ENCODE data around the gene MRPS10.

Gene MRPS10

GRCh38 chr6:42217519-42218367 lies at the start of gene MRPS10:
Gene MRPS10 (minus strand): TSS chr6:42217861. CDS start chr6:42217849, 12 bp downstream.
- in situ Hi-C loops (cut with HindIII; ENCODE audit: low pct_unique_long_range_greater_than_20kb, low sequenced_read_pairs) = no loop called here
- peak; percentile 55 to 99 for DNase-seq (ENCODE audit: low read depth in 1 of 2, low spot score in 1 of 2)
- TF ChIP-seq JUND (IDR thresholded peaks at IDR 0.05; ENCODE audit: low read depth) = no peak

- DNase-seq (ENCODE audit: low read depth in 1 of 2, low spot score in 1 of 2) = no peak
- in situ Hi-C loops (cut with HindIII; ENCODE audit: low pct_unique_long_range_greater_than_20kb, low sequenced_read_pairs) = no loop called here
- TF ChIP-seq JUND (IDR thresholded peaks at IDR 0.05; ENCODE audit: low read depth) = no peak
Measured at GRCh38 chr6:42266538-42266937, 48.9 kb upstream of the MRPS10 start.

- DNase-seq (ENCODE audit: low read depth in 1 of 2, low spot score in 1 of 2) = no peak
- no peak for TF ChIP-seq JUND (IDR thresholded peaks at IDR 0.05; ENCODE audit: low read depth)
- in situ Hi-C loops (cut with HindIII; ENCODE audit: low pct_unique_long_range_greater_than_20kb, low sequenced_read_pairs) = no loop called here
Measured at GRCh38 chr6:42264852-42265390, 47.3 kb upstream of the MRPS10 start.

- in situ Hi-C loops (cut with HindIII; ENCODE audit: low pct_unique_long_range_greater_than_20kb, low sequenced_read_pairs) = no loop called here
- TF ChIP-seq JUND (IDR thresholded peaks at IDR 0.05; ENCODE audit: low read depth) = no peak
- no peak for DNase-seq (ENCODE audit: low read depth in 1 of 2, low spot score in 1 of 2)
Measured at GRCh38 chr6:42264162-42264851, 46.6 kb upstream of the MRPS10 start.

GRCh38 chr6:42263165-42263728 lies 45.6 kb upstream of the MRPS10 start:
- TF ChIP-seq JUND (IDR thresholded peaks at IDR 0.05; ENCODE audit: low read depth) = no peak
- in situ Hi-C loops (cut with HindIII; ENCODE audit: low pct_unique_long_range_greater_than_20kb, low sequenced_read_pairs) = no loop called here

GRCh38 chr6:42260972-42261371 lies 43.3 kb upstream of the MRPS10 start:
- no peak for TF ChIP-seq JUND (IDR thresholded peaks at IDR 0.05; ENCODE audit: low read depth)
- DNase-seq (ENCODE audit: low read depth in 1 of 2, low spot score in 1 of 2) = peak; percentile 14 to 35
- in situ Hi-C loops (cut with HindIII; ENCODE audit: low pct_unique_long_range_greater_than_20kb, low sequenced_read_pairs) = no loop called here

More at GRCh38 chr6:42263165-42263728, 45.6 kb upstream of the MRPS10 start:
- DNase-seq (ENCODE audit: low read depth in 1 of 2, low spot score in 1 of 2) = no peak

GRCh38 chr6:42260396-42260888 lies 42.8 kb upstream of the MRPS10 start:
- in situ Hi-C loops (cut with HindIII; ENCODE audit: low pct_unique_long_range_greater_than_20kb, low sequenced_read_pairs) = no loop called here
- DNase-seq (ENCODE audit: low read depth in 1 of 2, low spot score in 1 of 2) = peak in 1 of 2 experiments; percentile 18

GRCh38 chr6:42259841-42260395 lies 42.3 kb upstream of the MRPS10 start:
- no peak for TF ChIP-seq JUND (IDR thresholded peaks at IDR 0.05; ENCODE audit: low read depth)
- in situ Hi-C loops (cut with HindIII; ENCODE audit: low pct_unique_long_range_greater_than_20kb, low sequenced_read_pairs) = no loop called here

More at GRCh38 chr6:42260396-42260888, 42.8 kb upstream of the MRPS10 start:
- no peak for TF ChIP-seq JUND (IDR thresholded peaks at IDR 0.05; ENCODE audit: low read depth)

GRCh38 chr6:42259286-42259685 lies 41.6 kb upstream of the MRPS10 start:
- in situ Hi-C loops (cut with HindIII; ENCODE audit: low pct_unique_long_range_greater_than_20kb, low sequenced_read_pairs) = no loop called here
- DNase-seq (ENCODE audit: low read depth in 1 of 2, low spot score in 1 of 2) = no peak
- TF ChIP-seq JUND (IDR thresholded peaks at IDR 0.05; ENCODE audit: low read depth) = no peak

More at GRCh38 chr6:42259841-42260395, 42.3 kb upstream of the MRPS10 start:
- no peak for DNase-seq (ENCODE audit: low read depth in 1 of 2, low spot score in 1 of 2)

GRCh38 chr6:42257614-42258013 lies 40.0 kb upstream of the MRPS10 start:
- no peak for TF ChIP-seq JUND (IDR thresholded peaks at IDR 0.05; ENCODE audit: low read depth)
- DNase-seq (ENCODE audit: low read depth in 1 of 2, low spot score in 1 of 2) = no peak
- in situ Hi-C loops (cut with HindIII; ENCODE audit: low pct_unique_long_range_greater_than_20kb, low sequenced_read_pairs) = no loop called here

- in situ Hi-C loops (cut with HindIII; ENCODE audit: low pct_unique_long_range_greater_than_20kb, low sequenced_read_pairs) = no loop called here
- TF ChIP-seq JUND (IDR thresholded peaks at IDR 0.05; ENCODE audit: low read depth) = no peak
- no peak for DNase-seq (ENCODE audit: low read depth in 1 of 2, low spot score in 1 of 2)
Measured at GRCh38 chr6:42257063-42257462, 39.4 kb upstream of the MRPS10 start.

GRCh38 chr6:42255050-42255449 lies 37.4 kb upstream of the MRPS10 start:
- in situ Hi-C loops (cut with HindIII; ENCODE audit: low pct_unique_long_range_greater_than_20kb, low sequenced_read_pairs) = no loop called here
- no peak for DNase-seq (ENCODE audit: low read depth in 1 of 2, low spot score in 1 of 2)
- no peak for TF ChIP-seq JUND (IDR thresholded peaks at IDR 0.05; ENCODE audit: low read depth)
